ENCODE data around the gene GTPBP3.
"Not testable (repeated sequence)": the region's sequence is repeated elsewhere in the genome, so short reads cannot be mapped to it uniquely, and the experiment has no call there.

GTPBP3 gene, protein sequence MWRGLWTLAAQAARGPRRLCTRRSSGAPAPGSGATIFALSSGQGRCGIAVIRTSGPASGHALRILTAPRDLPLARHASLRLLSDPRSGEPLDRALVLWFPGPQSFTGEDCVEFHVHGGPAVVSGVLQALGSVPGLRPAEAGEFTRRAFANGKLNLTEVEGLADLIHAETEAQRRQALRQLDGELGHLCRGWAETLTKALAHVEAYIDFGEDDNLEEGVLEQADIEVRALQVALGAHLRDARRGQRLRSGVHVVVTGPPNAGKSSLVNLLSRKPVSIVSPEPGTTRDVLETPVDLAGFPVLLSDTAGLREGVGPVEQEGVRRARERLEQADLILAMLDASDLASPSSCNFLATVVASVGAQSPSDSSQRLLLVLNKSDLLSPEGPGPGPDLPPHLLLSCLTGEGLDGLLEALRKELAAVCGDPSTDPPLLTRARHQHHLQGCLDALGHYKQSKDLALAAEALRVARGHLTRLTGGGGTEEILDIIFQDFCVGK

DNA sequence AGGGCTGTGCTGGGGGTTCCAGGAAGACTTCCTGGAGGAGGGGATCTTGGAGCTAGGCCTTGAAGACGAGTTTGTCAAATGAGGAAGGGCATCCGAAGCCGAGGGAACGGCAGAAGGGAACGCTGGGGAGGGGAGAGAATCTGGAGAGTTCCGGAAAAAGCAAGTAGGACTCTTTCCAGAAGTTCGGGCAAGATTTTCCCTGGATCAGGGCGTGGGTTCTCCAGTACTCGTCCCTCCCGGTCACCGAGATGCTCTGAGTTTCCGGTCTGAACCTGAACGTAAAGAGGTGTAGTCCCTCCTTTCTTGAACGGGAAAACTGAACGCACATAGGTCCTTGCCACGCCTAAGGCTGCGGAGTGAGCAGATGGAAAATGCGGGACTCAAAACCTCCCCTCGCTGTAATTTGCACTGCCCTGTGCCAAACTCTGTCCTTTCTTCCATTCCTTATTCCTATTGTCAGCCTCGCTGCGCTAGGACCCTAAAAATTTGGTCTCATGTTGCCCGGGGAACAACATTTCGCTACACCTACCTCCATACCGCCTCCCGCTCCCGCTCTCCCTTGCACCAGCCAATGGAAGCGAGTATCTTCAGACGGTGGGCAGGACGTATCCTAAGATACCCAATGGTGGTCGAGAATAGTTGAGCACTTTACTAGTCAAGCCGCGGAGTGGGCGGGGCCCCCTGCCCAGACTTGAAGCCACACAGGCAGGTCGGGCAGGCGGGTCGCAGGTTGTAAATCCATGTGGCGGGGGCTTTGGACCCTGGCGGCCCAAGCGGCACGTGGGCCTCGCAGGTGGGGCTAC is at the start of gene GTPBP3:
TSS of gene GTPBP3 (plus strand) at position 682 of the 803 bp plus-strand sequence. CDS start at position 741, 59 bp downstream.
- DNase-seq: peak; percentile 99

DNA sequence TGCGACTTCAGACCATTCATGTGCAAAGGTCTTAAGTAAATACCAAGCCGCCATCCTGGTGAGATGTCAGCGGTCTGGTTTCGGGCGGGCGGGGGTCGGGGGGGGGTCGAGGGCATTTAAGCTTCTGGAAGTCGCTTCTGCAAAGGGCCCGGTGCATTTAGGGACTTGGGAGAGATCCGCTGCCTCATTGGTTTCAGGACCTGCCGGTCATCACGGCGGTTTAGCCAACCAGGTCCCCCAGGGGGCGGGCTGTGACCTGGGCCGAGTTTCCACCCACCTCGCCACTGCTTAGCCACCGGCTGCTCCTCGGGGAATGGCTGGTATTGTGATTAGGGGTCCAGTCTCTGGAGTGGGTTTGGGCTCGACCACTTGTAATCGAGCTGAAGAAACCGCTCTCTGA is 47.9 kb upstream of the GTPBP3 start:
- DNase-seq: peak; percentile 81

DNA sequence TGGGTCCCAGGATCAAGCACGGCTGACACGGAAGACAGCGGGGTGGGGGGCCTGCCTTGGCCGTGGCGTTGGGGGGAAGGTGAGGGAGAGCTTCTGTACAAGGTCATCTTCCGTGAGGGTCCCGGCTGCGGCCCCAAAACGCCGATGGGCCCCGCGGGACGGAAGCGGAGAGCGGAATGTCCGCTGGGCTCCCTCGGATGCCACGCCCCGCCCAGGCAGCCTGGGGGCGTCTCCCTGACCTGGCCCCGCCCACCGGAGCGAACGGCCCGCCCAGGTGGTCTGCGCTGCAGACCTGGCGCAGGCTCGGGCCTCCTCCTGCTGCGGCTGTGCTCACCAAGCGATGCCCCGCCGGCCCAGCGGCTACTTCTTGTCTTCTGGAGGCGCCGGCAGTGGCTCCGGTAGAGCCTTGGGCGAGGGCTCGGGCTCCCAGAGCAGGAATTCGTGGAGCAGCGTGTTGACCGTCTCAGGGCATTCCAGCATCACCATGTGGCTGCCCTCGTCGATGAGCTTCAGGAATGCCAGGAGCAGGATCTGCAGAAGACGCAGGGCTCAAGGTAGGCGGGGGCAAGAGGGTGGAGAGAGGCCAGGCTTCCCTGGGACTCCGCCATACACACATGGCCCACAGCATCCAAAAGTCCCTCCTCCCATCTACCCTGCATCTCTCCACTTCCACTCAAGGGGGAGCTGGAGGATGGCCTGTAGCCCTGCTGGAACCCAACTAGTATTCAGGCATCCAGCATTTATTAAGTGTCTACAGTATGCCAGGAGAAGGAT is 44.9 kb upstream of the GTPBP3 start:
- peak; percentile 85 for DNase-seq

DNA sequence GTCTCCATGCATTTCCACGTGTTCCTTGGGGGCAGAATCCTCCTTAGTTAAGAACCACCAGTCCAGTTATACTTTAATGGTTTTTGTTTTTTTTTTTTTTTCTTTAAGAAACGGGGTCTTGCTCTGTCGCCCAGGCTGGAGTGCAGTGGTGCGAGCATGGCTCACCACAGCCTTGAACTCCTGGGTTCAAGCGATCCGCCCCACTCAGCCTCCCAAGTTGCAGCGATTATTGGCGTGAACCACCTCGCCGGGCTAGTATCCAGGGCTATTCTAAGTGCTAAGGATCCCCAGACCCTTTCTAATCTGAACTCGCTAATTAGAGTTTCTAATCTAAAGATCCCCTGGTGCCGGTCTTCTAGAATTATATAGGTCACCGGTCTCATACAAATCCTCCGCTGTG is 43.7 kb upstream of the GTPBP3 start:
- DNase-seq: no peak

DNA sequence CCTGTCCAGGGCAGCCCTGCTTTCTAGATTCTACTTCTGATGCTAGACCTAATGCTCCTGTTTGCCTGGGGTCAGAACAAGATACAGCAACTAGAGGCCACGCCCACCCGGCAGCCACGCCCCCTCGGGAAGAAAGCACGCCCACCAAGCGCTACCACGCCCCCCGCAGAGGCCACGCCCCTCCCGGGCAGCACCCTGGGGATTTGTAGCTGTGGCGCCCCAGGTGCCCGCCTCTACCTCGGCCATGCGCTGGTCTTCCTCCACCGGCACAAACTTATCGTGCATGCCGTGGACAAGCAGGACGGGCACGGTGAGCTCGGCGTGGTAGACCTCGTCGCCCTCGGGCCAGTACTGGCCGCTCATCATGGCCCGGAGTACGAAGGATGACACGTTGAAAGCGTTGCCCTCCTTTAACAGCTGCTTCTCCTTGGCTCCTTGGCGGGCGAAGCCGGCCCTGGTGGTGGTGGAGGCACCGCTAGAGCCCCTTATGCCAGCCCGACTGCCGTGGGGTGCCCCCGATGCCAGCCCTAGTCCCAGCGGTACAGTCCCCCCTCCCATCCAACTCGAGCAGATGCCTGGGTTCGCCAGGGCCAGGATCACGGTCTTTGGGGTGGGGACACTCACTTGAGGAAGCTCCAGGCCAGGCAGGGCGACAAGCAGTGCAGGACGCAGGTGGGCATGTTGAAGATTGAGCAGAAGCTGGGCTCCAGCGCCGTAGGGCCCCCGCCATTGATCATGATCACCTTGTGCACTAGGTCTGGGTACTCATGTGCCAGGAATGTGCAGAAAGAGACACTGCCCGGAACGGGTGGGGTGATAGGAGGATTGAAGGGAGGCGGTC is 43.1 kb upstream of the GTPBP3 start:
- peak; percentile 30 for DNase-seq

DNA sequence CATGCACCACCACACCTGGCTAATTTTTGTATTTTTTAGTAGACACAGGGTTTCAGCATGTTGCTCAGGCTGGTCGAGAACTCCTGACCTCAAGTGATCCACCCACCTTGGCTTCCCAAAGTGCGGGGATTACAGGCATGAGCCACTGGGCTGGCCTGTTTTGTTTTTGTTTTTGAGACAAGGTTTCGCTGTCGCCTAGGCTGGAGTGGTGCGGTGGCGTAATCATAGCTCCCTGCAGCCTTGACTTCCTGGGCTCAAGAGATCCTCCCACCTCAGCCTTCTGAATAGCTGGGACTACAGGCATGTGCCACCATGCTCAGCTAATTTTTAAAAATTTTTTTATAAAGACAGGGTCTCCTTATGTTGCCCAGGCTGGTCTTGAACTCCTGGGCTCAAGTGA is 41.8 kb upstream of the GTPBP3 start:
- DNase-seq: not testable (repeated sequence)

DNA sequence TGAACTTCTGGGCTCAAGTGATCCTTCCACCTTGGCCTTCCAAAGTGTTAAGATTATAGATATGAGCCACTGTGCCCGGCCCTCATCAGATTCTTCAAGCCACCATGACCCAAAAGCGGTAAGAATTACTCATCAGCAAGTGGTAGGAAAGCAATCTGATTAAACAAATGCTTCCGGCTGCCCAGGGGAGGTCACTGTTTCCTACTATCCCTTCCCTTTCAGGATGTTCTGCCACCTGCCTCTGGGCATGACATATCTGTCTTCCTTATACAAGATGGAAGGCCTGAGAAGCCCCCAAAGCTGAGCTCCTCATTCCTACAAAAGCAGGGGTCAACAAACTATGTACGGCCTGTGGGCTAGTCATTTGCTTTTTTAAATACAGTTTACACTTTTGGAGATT is 41.1 kb upstream of the GTPBP3 start:
- peak; percentile 20 for DNase-seq

DNA sequence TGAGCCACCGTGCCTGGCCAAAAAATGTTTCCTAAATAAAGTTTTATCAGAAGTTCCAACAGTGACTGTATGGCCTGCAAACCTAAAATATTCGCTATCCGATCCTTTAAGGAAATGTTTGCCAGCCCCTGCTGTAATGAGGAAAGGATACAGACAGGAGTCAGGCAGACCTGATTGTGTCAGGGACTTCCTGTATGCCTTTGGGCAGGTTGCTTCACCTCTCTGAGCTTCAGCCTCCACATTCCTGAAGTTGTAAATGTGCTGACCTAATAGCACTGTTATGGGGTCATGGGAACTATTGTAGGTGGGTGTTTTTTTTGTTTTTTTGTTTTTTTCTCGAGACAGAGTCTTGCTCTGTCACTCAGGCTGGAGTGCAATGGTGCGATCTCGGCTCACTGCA is 40.4 kb upstream of the GTPBP3 start:
- no peak for DNase-seq

DNA sequence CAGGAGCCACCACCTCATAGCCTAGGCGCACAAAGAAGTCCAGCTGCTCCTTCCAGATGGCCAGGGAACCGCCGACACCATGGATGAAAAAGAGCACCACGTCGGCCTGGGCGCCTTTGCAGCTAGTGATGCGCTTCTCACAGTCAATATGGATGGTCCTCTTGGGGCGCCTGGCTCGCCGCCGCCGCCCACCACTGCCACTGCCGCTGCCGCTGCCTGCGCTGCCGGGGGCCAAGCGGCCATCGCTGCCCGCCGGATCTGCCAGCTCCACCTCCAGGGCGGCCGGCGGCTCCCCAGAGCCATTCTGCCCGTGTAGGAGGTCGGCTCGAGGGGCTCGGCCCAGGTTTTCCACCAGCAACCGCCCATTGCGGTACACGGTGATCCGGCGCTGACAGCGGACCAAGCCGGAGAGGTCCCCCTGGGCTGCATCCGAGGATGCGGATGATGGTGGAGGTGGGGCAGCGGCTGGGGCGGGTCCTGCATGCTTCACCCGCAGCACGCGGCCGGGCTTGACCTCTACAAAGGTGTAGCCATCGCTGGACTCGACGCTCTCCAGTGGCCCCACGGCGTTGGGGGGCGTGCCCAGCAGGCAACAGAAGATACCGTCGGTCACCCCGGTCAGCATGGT is 36.2 kb upstream of the GTPBP3 start:
- DNase-seq: no peak

DNA sequence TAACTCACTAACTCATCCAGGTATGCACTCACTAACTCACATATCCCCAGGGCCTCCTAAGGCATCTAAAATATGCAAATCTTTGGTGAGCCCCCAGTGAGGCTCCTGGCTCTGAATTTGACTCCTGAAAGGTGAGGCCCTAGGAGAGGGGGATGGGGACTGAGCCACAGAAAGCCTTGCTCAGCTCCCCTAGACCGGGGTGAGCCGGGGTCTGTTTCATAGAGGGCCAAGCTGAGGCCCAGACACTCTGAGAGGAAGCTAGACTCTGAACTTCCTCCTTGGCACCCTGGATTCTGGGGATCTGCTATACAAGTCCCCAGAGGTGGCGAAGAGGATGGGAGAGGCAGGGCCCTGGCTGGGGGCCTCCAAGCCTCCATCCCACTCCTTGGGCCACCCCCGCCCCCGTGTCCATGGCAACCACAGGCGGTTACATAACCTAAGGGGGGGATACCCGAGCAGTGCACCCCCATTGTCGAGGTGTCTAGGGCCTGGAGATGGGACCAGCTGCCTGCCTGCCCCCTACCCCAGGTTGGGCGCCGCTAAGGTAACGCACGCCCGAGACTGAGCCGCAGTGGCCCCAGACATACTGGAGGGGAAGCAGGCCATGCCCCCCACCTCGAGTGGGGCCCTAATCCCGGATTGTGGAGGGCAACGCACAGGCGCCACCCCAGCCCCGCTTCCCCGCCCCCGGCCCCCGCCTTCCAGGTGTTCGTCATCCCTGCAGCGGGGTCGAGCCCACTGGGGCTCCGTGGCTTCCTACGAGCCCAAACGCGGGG is 34.8 kb upstream of the GTPBP3 start:
- peak; percentile 52 for DNase-seq

DNA sequence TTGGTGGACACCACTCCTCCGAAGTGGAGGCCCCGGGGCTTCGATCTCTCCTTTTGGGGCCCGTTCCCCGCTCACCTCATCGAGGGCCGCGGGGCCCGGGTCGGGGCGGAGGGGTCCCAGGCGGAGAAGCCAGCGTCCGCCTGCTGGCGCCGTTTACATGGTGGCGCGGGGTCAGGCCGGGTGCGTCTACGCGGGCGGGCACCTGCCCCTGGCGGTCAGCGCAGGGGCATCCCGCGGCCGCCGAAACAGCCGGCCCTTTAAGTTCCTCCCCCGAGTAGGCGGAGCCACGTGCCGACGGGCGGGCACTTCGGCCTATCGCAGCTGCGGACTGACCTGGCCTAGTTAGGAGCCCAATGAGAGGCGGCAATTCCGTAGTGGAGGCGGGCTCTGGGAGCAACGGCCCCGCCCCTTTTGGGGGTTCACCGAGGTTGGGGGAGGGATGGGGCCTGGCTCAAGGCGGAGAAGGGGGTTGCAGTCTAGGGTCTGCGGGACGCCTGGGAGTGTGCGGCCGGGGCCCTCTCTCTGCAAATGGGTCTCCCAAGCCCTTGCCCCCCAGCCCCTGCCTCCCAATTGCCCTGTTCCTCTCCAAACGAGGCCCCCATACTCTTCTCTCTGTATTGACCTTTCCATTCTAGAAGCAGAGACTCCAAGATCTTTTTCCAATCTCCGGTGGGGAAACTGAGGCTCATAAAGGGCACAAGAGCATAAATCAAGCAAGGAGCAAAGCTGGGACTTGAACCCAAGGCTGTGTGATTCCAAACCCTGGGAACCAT is 34.0 kb upstream of the GTPBP3 start, which contains the start of gene ABHD8:
TSS of gene ABHD8 (minus strand) at position 259 of the 773 bp plus-strand sequence. CDS start 1,809 bp downstream, outside the sequence.
- DNase-seq: peak; percentile 97

DNA sequence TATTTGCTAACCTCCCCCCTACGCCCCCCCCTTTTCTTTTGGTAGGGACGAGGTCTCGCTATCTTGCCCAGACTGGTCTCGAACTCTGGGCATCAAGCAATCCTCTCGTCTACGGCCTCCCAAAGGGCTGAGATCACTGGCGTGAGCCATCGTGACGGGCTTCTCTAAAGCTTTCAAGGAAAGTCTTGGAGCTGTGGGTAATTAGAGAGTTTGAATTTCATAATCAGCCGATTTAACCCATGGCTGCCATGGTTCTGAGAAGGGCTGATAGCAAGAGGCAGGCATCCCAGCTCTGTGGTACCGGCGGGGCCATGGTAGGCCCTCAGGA is 33.4 kb upstream of the GTPBP3 start:
- no peak for DNase-seq

DNA sequence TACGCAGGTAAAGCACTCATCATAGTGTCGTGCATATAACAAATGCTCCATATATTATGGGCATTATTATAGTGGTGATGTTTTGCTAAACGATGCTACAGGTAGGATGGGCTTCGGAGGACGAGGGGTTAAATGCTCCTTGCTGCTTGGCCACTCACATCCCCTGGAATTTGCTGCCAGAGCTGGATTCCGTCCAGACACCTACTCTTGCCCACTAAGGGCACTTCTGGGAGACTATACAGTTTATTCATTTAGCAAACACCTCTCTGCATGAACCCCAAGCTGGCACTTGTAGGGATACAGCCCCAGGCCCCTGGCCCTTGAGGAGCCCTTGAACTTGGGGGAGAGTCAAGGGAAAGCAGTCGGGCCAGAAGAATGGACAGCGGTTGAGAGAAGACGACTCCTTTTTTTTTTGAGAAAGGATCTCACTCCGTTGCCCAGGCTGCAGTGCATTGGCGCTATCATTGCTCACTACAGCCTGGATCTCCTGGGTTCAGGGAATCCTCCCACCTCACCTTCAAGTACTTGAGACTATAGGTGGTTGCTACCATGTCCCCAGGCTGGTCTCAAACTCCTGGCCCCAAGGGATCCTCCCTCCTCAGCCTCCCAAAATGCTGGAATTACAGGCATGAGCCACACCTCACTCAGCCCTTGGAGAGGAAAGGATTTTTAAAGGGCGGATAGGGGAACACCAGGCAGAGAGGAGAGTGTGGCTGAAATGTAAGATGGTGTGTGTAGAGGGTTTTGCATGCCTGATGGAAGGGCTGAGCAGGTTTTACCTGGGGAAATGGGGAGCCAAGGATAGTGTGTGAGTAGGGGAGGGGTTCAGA is 32.8 kb upstream of the GTPBP3 start:
- DNase-seq: no peak

DNA sequence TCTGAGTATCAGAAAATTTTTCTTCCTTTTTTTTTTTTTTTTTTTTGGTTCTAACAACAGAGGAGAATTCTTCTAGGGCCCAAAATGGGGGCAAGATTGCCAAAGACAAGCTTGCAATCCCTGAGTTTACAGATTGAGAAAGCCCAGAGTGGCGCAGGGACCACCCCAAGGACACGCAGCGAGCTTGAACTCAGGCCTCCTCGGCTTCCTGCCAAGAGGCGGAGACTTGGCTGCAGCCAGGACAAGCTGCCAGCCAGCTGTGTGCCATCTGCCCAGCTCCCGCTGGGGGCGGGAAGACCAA is 32.2 kb upstream of the GTPBP3 start:
- no peak for DNase-seq

DNA sequence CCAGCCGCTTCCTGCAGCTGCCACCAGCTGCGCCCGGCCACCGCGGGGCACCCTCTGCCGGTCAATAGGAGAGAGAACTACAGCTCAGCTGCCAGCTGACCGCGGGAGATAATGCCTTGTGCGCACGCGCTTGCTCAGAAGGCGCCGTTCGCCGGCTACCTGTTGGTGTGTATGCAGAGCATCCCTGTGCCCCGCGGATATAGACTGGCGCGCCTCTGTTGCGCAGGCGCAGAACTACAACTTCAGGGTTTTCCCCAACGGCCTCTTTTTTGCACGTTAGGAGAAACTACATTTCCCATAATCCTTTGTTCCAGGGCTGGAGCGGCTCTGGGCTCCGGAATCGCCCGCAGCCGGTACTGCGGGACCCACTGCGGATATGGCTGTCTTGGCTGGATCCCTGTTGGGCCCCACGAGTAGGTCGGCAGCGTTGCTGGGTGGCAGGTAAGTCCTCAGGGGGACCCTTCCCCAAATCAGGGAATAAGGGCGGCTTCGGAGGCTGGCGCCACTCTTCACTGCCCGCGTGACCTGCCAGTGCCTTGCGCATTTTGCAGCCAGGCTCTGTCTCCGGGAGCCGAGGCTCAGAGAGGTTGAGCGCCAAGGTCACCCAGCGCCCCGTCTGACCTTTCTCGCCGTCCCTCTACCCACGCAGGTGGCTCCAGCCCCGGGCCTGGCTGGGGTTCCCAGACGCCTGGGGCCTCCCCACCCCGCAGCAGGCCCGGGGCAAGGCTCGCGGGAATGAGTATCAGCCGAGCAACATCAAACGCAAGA is 31.7 kb upstream of the GTPBP3 start, which contains the start of gene MRPL34:
TSS of gene MRPL34 (plus strand) at position 356 of the 768 bp plus-strand sequence. CDS start at position 377, 21 bp downstream.
- DNase-seq: peak; percentile 97

DNA sequence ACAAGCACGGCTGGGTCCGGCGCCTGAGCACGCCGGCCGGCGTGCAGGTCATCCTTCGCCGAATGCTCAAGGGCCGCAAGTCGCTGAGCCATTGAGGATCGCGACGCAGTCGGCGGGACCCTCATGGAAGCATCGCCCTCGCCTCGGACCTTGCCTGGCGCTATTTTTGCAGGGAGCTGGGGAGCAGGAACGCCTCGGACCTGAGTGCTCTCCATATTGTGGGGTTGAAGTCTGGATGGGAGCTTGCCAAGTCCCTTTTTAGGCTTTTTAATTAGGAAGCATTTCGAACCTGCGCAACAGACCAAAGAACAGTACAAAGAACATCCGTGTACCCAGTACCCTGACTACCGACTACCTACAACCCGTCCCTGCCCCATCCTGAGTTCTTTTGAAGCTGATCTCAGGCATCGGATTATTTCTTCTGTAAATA is 31.1 kb upstream of the GTPBP3 start:
- DNase-seq: no peak

DNA sequence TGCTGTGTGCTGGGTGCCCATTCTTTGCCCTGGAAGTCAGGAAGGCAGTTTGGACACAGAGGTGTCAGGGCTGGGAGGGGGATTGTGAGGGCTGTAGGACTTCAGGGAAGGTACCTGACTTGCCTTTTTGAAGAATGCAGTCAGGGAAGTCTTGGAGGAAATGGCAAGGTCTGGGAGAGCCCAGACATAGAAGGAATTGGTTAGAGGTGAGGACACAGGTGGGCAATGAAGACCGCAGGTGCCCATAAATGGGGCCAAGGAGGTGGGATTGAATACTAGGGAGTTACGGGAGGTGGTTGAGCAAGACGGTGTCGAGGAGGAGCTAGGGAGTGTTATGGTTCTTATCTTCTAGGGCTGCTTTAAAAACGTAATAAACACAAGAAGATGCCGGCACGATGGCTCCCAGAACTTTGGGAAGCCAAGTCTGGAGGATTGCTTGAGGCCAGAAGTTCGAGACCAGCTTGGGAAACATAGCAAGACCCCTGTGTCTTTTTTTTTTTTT is 29.4 kb upstream of the GTPBP3 start:
- no peak for DNase-seq
